DLD1 (cell line): Measurements from ENCODE around the gene KRT15.

Experiments
- in situ Hi-C: cut with HindIII; loops from 2 replicates; pipeline ENCODE4 v1.10.0; 2017; ENCODE audit warnings: low sequenced_read_pairs

The KRT15 gene

GRCh38 chr17:41505809-41506767 is 12.6 kb downstream of the KRT15 start:
- in situ Hi-C loops: no loop called here

- in situ Hi-C loops: no loop called here
Observed at GRCh38 chr17:41505007-41505808, 13.5 kb downstream of the KRT15 start, which contains the start of gene KRT13. TSS of gene KRT13 (minus strand) at chr17:41505612. CDS start at chr17:41505550, 62 bp downstream.

GRCh38 chr17:41504246-41504977 is 14.3 kb downstream of the KRT15 start:
- in situ Hi-C loops: no loop called here

GRCh38 chr17:41503202-41503601 is 15.5 kb downstream of the KRT15 start:
- in situ Hi-C loops: no loop called here

- in situ Hi-C loops: no loop called here
Observed at GRCh38 chr17:41500131-41500911, 18.4 kb downstream of the KRT15 start.

GRCh38 chr17:41499714-41500113 is 19.0 kb downstream of the KRT15 start:
- in situ Hi-C loops: no loop called here

- in situ Hi-C loops: no loop called here
Observed at GRCh38 chr17:41498276-41498675, 20.4 kb downstream of the KRT15 start.

- in situ Hi-C loops: no loop called here
Observed at GRCh38 chr17:41496803-41497484, 21.7 kb downstream of the KRT15 start.

GRCh38 chr17:41494524-41494923 is 24.2 kb downstream of the KRT15 start:
- in situ Hi-C loops: no loop called here

GRCh38 chr17:41492771-41493170 is 25.9 kb downstream of the KRT15 start:
- in situ Hi-C loops: no loop called here

GRCh38 chr17:41492351-41492750 is 26.3 kb downstream of the KRT15 start:
- in situ Hi-C loops: no loop called here

GRCh38 chr17:41491476-41491875 is 27.2 kb downstream of the KRT15 start:
- in situ Hi-C loops: no loop called here

GRCh38 chr17:41490000-41490990 is 28.4 kb downstream of the KRT15 start:
- in situ Hi-C loops: no loop called here

- in situ Hi-C loops: no loop called here
Observed at GRCh38 chr17:41489531-41489930, 29.2 kb downstream of the KRT15 start, which contains the start of gene KRT36. TSS of gene KRT36 (minus strand) at chr17:41489910. CDS start at chr17:41489864, 46 bp downstream.

- in situ Hi-C loops: no loop called here
Observed at GRCh38 chr17:41486809-41487530, 31.7 kb downstream of the KRT15 start.

GRCh38 chr17:41486316-41486715 is 32.4 kb downstream of the KRT15 start:
- in situ Hi-C loops: no loop called here
